H9 (cell line): ENCODE results near the gene STX16. TPM values are rescaled to one million over a fixed set of nuclear protein-coding genes. Genes with fewer than 3 reads are reported as not detected.

ENCODE experiments used
- DNase-seq: peaks from one replicate; pipeline ENCODE4 v3.0.0-alpha.2; 2017
- H2AFZ ChIP-seq: one replicate; pipeline ENCODE4 v1.6.1; 2013; ENCODE audit warnings: mild to moderate bottlenecking, low read length, control low read depth, moderate library complexity
- H2AK5ac ChIP-seq: 2 replicates; pipeline ENCODE4 v1.6.1; 2013; ENCODE audit warnings: low read length, control low read depth, mixed read lengths; ENCODE audit not compliant: insufficient read length
- H2BK120ac ChIP-seq: one replicate; pipeline ENCODE4 v1.6.1; 2013; ENCODE audit warnings: low read depth, mild to moderate bottlenecking, low read length, control low read depth, inconsistent platforms; ENCODE audit not compliant: poor library complexity, severe bottlenecking
- H2BK12ac ChIP-seq: 2 replicates; pipeline ENCODE4 v1.6.1; 2013; ENCODE audit warnings: low read length, control low read depth, mixed read lengths, low read depth; ENCODE audit not compliant: insufficient read length
- H2BK15ac ChIP-seq: 2 replicates; pipeline ENCODE4 v1.6.1; 2013; ENCODE audit warnings: low read depth, low read length, control low read depth
- H2BK20ac ChIP-seq: one replicate; pipeline ENCODE4 v1.6.1; 2013; ENCODE audit warnings: low read depth, mild to moderate bottlenecking, low read length, control low read depth, inconsistent platforms; ENCODE audit not compliant: poor library complexity, severe bottlenecking
- H2BK5ac ChIP-seq: 2 replicates; pipeline ENCODE4 v1.6.1; 2013; ENCODE audit warnings: low read length, control low read depth, mixed read lengths; ENCODE audit not compliant: insufficient read length
- H3K14ac ChIP-seq: 2 replicates; pipeline ENCODE4 v1.6.1; 2013; ENCODE audit warnings: low read length, control low read depth; ENCODE audit not compliant: insufficient read depth
- H3K18ac ChIP-seq: 2 replicates; pipeline ENCODE4 v1.6.1; 2013; ENCODE audit warnings: low read depth, mild to moderate bottlenecking, mixed read lengths, low read length, control low read depth; ENCODE audit not compliant: insufficient read length
- H3K23ac ChIP-seq: 2 replicates; pipeline ENCODE4 v1.6.1; 2013; ENCODE audit warnings: low read length, control low read depth, mixed read lengths, low read depth; ENCODE audit not compliant: insufficient read length
- H3K23me2 ChIP-seq: 2 replicates; pipeline ENCODE4 v1.6.1; 2013; ENCODE audit warnings: low read depth, mild to moderate bottlenecking, mixed read lengths, low read length, control low read depth; ENCODE audit not compliant: insufficient read length, poor library complexity, severe bottlenecking
- H3K27ac ChIP-seq: 2 replicates; pipeline ENCODE4 v1.5.1; 2013; ENCODE audit warnings: low read length, control low read depth, mixed read lengths, low read depth; ENCODE audit not compliant: insufficient read length
- H3K27me3 ChIP-seq: 2 replicates; pipeline ENCODE4 v1.6.1; 2013; ENCODE audit warnings: low read length, control low read depth, inconsistent platforms; ENCODE audit not compliant: insufficient read depth
- H3K4ac ChIP-seq: 2 replicates; pipeline ENCODE4 v1.6.1; 2013; ENCODE audit warnings: low read depth, mild to moderate bottlenecking, control low read depth, inconsistent platforms, low read length, moderate library complexity
- H3K4me1 ChIP-seq: 2 replicates; pipeline ENCODE4 v1.6.1; 2013; ENCODE audit warnings: low read length, control low read depth, inconsistent platforms; ENCODE audit not compliant: insufficient read depth
- H3K4me2 ChIP-seq: 2 replicates; pipeline ENCODE4 v1.6.1; 2013; ENCODE audit warnings: low read length, control low read depth, mixed read lengths; ENCODE audit not compliant: insufficient read length, insufficient read depth
- H3K56ac ChIP-seq: 2 replicates; pipeline ENCODE4 v1.6.1; 2013; ENCODE audit warnings: low read depth, mild to moderate bottlenecking, mixed read lengths, low read length, control low read depth; ENCODE audit not compliant: insufficient read length
- H3K79me1 ChIP-seq: 2 replicates; pipeline ENCODE4 v1.6.1; 2013; ENCODE audit warnings: low read depth, mild to moderate bottlenecking, moderate library complexity, low read length, control low read depth, inconsistent platforms; ENCODE audit not compliant: insufficient read depth, poor library complexity, severe bottlenecking
- H3K79me2 ChIP-seq: 2 replicates; pipeline ENCODE4 v1.6.1; 2013; ENCODE audit warnings: low read length, control low read depth, inconsistent platforms; ENCODE audit not compliant: insufficient read depth
- H3K9ac ChIP-seq: 2 replicates; pipeline ENCODE4 v1.6.1; 2013; ENCODE audit warnings: low read length, control low read depth, mixed read lengths; ENCODE audit not compliant: insufficient read length; ENCODE audit errors: extremely low read depth
- H3K9me3 ChIP-seq: one replicate; pipeline ENCODE4 v1.6.1; 2013; ENCODE audit warnings: low read depth, low read length, inconsistent platforms; ENCODE audit not compliant: control insufficient read depth
- H3T11ph ChIP-seq: one replicate; pipeline ENCODE4 v1.6.1; 2013; ENCODE audit warnings: mild to moderate bottlenecking, low read length, control low read depth, inconsistent platforms
- H4K20me1 ChIP-seq: one replicate; pipeline ENCODE4 v1.6.1; 2013; ENCODE audit not compliant: control insufficient read depth, insufficient read length, insufficient read depth
- H4K5ac ChIP-seq: 2 replicates; pipeline ENCODE4 v1.6.1; 2013; ENCODE audit warnings: low read depth, mild to moderate bottlenecking, mixed read lengths, low read length, control low read depth; ENCODE audit not compliant: insufficient read length
- H4K8ac ChIP-seq: replicated peaks from 2 replicates; pipeline ENCODE4 v1.6.1; 2013; ENCODE audit warnings: low read length, control low read depth, mixed read lengths, low read depth; ENCODE audit not compliant: insufficient read length
- H4K91ac ChIP-seq: 2 replicates; pipeline ENCODE4 v1.6.1; 2013; ENCODE audit warnings: low read depth, mild to moderate bottlenecking, moderate library complexity, mixed read lengths, low read length, control low read depth; ENCODE audit not compliant: insufficient read length
- H3K27ac Mint-ChIP-seq, 3 experiments: 2 replicates in 2 of 3; 3 replicates in 1 of 3; pipeline ENCODE4 v1.8.0; 2020 to 2021; ENCODE audit warnings: mixed read lengths in 3 of 3, mild to moderate bottlenecking in 1 of 3, moderate library complexity in 1 of 3
- H3K27me3 Mint-ChIP-seq: 2 replicates; pipeline ENCODE4 v1.8.0; 2021; ENCODE audit warnings: low read depth, mild to moderate bottlenecking, moderate library complexity, mixed read lengths
- H3K36me3 Mint-ChIP-seq, 3 experiments: 2 replicates in 2 of 3; 3 replicates in 1 of 3; pipeline ENCODE4 v1.8.0; 2020 to 2021; ENCODE audit warnings: low read depth in 3 of 3, mixed read lengths in 3 of 3; ENCODE audit not compliant: insufficient read depth in 1 of 3
- H3K4me1 Mint-ChIP-seq, 2 experiments: 2 replicates each; pipeline ENCODE4 v1.8.0; 2020; ENCODE audit warnings: mixed read lengths in 2 of 2
- H3K4me3 Mint-ChIP-seq, 2 experiments: 2 replicates in 1 of 2; 3 replicates in 1 of 2; pipeline ENCODE4 v1.8.0; 2020 to 2021; ENCODE audit warnings: mild to moderate bottlenecking in 2 of 2, mixed read lengths in 2 of 2, moderate library complexity in 1 of 2
- H3K9me3 Mint-ChIP-seq, 2 experiments: 2 replicates in 1 of 2; 3 replicates in 1 of 2; pipeline ENCODE4 v1.8.0; 2020; ENCODE audit warnings: mild to moderate bottlenecking in 2 of 2, mixed read lengths in 2 of 2, moderate library complexity in 1 of 2
- CTCF ChIP-seq: fragments of 200-600 bp; sonication (generic); conservative IDR thresholded peaks from 3 replicates; pipeline ENCODE4 v1.8.0; 2021; ENCODE audit warnings: antibody characterized with exemption, mild to moderate bottlenecking
- WGBS: extraction: QIAGEN DNeasy Blood & Tissue Kit; methylation state at CpG from one replicate; pipeline ENCODE4 v1.1.7; 2013; ENCODE audit warnings: missing lambda C conversion rate, low lambda C conversion rate, mixed read lengths; ENCODE audit not compliant: insufficient read length; ENCODE audit errors: extremely low coverage; 5-methylcytosine and 5-hydroxymethylcytosine counted together
- total RNA-seq: library from RNA; stranded (reverse); gene quantifications from 2 replicates; pipeline ENCODE4 v1.2.1, GENCODE V29; 2021

The STX16 gene
- total RNA-seq, 1 experiment from 2014 or later: 87.8 TPM

GRCh38 chr20:58705208-58705926, 54.3 kb downstream of the STX16 start:
- Histone ChIP-seq H2BK120ac (no peak overlapping the region), H3K14ac (no peak overlapping the region), H3K27me3 (no peaks in the 10 kb centered on the region), H3K79me2 (no peaks in the 10 kb centered on the region), H3T11ph (no peak overlapping the region), H2AFZ (no peak overlapping the region), H2BK5ac (no peak overlapping the region), H3K56ac (no peak overlapping the region), H3K18ac (no peak overlapping the region), H3K4ac (no peak overlapping the region), H2BK12ac (no peak overlapping the region), H3K4me2 (no peak overlapping the region), H2BK15ac (no peak overlapping the region), H4K5ac (no peak overlapping the region), H3K9me3 (no peaks in the 10 kb centered on the region), H4K20me1 (no peaks in the 10 kb centered on the region), H3K9ac (no peak overlapping the region), H3K27ac (no peak overlapping the region), H3K23ac (no peak overlapping the region), H4K91ac (no peak overlapping the region), H3K4me1 (0 out of 2 replicates have a peak, but pooled peaks cover under 1% of the 10 kb centered on the region), H2AK5ac (no peak overlapping the region), H2BK20ac (no peak overlapping the region), H4K8ac (no peak overlapping the region), H3K23me2 (no peaks in the 10 kb centered on the region), H3K79me1 (no peaks in the 10 kb centered on the region)
- TF ChIP-seq CTCF: no peak
- Mint-ChIP-seq H3K27me3 (no peaks in the 10 kb centered on the region), H3K4me1 (peaks cover under 1 to 6% of the 10 kb centered on the region in 2 experiments), H3K9me3 (peaks cover 0 to 3% of the 10 kb centered on the region in 2 experiments; a peak in 1 of 5 replicates), H3K27ac (peak overlapping the region in 1 of 3 experiments; percentile 59; a peak in 2 of 7 replicates), H3K4me3 (no peak overlapping the region), H3K36me3 (peaks cover 18 to 40% (median 31%) of the 10 kb centered on the region in 3 experiments)
- no peak for DNase-seq
- WGBS: no CpG with 5 or more reads among the region's 14 CpGs
